A549 treated with GW870086 at 1 μM for 4 hours (cell line): ENCODE data around the gene DDX3X. TPM values are rescaled to one million over a fixed set of nuclear protein-coding genes. Genes with fewer than 3 reads are reported as not detected.

Experiments used
- total RNA-seq: library from RNA; stranded (reverse); fragments of 200-300 nt; extraction: Qiagen RNA extraction; gene quantifications from 5 replicates; pipeline ENCODE4 v1.2.3, GENCODE V29; 2022; ENCODE audit warnings: low read depth

DDX3X gene
- total RNA-seq, result 134 to 308 TPM (median 194 TPM) in 5 replicates

GRCh38 chrX:41333744-41334362, at the start of gene DDX3X:
TSS of gene DDX3X (plus strand) at chrX:41334162. CDS start at chrX:41334253, 91 bp downstream.

Other genes with a start within 250 kb of the DDX3X start
- gene USP9X, start 248.7 kb upstream of the DDX3X start, total RNA-seq, result 26.7 to 31.0 TPM (median 29.9 TPM) in 5 replicates
- gene NYX, start 113.2 kb downstream of the DDX3X start, total RNA-seq, result not detected in 5 replicates